Astrocyte of the spinal cord (primary cell): ENCODE results near the gene RUFY2.

Experiments used
- DNase-seq: peaks from one replicate; pipeline ENCODE4 v3.0.0; 2011; ENCODE audit warnings: low read depth, low spot score
- H3K4me3 ChIP-seq: 2 replicates; pipeline ENCODE4 v1.5.1; 2011; ENCODE audit warnings: low read depth, mild to moderate bottlenecking, low read length, moderate library complexity
- CTCF ChIP-seq: IDR thresholded peaks from 2 replicates; pipeline ENCODE4 v1.5.1; 2012; ENCODE audit warnings: low read depth, mild to moderate bottlenecking, low read length, inconsistent platforms
- in situ Hi-C: cut with HindIII; loops from 2 replicates; pipeline ENCODE4 v1.10.0; 2017; ENCODE audit warnings: low sequenced_read_pairs

RUFY2 gene

GRCh38 chr10:68310531-68310930, 96.5 kb downstream of the RUFY2 start:
- DNase-seq: no peak
- no peak for TF ChIP-seq CTCF

GRCh38 chr10:68305854-68306253, 101.2 kb downstream of the RUFY2 start:
- no peak for TF ChIP-seq CTCF
- DNase-seq: no peak
- no peak overlapping the region for H3K4me3 ChIP-seq
- in situ Hi-C loops: no loop called here

More at GRCh38 chr10:68310531-68310930, 96.5 kb downstream of the RUFY2 start:
- H3K4me3 ChIP-seq: no peak overlapping the region
- in situ Hi-C loops: no loop called here

- in situ Hi-C loops: no loop called here
- no peak for DNase-seq
- no peak for TF ChIP-seq CTCF
- no peak overlapping the region for H3K4me3 ChIP-seq
These were observed 103.1 kb downstream of the RUFY2 start for GRCh38 chr10:68303849-68304412.

GRCh38 chr10:68302871-68303270, 104.2 kb downstream of the RUFY2 start:
- no peak for TF ChIP-seq CTCF

GRCh38 chr10:68302503-68302823, 104.6 kb downstream of the RUFY2 start:
- in situ Hi-C loops: no loop called here
- no peak for TF ChIP-seq CTCF
- no peak for DNase-seq
- no peak overlapping the region for H3K4me3 ChIP-seq

More at GRCh38 chr10:68302871-68303270, 104.2 kb downstream of the RUFY2 start:
- no peak overlapping the region for H3K4me3 ChIP-seq
- in situ Hi-C loops: no loop called here
- no peak for DNase-seq

GRCh38 chr10:68301790-68302502, 105.1 kb downstream of the RUFY2 start:
- peak; percentile 61 for DNase-seq
- in situ Hi-C loops: no loop called here
- TF ChIP-seq CTCF: peak; percentile 45
- H3K4me3 ChIP-seq: no peak overlapping the region
